ENCODE data around the gene MAP4. TPM values are rescaled to one million over a fixed set of nuclear protein-coding genes. Genes with fewer than 3 reads are reported as not detected.
"Not testable (repeated sequence)": the region's sequence is repeated elsewhere in the genome, so short reads cannot be mapped to it uniquely, and the experiment has no call there.

The MAP4 gene, protein sequence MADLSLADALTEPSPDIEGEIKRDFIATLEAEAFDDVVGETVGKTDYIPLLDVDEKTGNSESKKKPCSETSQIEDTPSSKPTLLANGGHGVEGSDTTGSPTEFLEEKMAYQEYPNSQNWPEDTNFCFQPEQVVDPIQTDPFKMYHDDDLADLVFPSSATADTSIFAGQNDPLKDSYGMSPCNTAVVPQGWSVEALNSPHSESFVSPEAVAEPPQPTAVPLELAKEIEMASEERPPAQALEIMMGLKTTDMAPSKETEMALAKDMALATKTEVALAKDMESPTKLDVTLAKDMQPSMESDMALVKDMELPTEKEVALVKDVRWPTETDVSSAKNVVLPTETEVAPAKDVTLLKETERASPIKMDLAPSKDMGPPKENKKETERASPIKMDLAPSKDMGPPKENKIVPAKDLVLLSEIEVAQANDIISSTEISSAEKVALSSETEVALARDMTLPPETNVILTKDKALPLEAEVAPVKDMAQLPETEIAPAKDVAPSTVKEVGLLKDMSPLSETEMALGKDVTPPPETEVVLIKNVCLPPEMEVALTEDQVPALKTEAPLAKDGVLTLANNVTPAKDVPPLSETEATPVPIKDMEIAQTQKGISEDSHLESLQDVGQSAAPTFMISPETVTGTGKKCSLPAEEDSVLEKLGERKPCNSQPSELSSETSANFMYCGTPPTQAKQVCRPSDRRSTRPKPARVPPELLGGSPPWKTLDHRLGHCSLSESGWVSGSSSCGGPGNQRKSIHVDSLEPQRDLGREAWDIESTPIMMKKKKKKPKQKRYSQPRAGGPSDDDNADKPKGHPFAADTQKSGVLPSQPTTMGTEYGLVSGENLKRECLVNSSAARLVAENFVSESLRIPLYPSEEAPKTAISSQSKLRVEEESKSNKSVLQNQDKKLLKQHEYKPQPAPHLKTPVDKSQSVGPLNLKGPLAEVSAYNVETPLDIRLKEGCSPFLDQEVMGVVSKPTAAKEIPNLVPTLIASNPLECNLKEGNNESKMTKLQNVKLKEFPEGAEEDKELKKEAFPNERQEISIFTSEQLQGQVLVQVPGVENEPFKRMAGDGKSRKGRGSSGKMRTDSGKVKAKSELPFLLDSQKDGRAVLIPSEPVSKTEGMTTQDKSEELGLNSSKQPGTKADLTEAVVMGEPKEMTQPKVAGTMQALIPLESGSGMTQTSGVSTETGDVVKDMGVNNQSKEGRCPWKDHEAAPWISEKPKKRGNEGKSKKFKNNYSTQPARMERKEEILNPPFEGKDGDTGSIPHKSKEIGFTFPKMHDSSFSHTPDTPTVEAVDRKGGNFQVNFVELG (N-terminal part only)
- total RNA-seq (10 to 100 TPM; 80.6 to 89.7 TPM), total RNA-seq (106 to 114 reads per million in 2 donors)

DNA sequence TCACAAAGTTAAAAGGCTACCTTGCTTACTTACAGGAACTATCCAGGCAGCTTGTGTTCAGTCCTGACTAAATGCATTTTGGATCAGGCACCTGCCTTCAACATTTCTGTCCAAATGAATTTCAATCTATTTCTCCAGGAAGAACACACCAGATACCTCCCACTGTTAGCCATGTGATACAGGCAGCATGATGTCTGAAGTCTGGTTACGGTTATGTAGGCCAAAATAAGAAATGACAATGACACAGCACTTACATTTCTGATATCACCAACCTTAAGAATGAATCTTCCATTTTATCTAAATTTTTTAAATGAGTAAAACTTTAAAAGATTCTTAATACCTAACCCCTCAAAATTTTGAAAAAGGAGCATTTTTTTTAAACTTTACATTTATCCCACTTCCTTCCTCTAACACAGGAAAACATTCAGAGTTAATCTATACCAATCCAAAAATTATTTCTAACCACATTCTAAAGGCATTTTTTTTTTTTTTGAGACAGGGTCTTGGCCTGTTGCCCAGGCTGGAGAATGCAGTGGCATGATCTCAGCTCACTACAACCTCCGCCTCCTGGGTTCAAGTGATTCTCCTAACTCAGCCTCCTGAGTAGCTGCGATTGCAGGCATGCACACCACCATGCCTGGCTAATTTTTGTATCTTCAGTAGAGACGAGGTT lies at the start of gene MAP4:
Gene MAP4 (minus strand): TSS at position 116 of the 673 bp plus-strand sequence. CDS start 17,556 bp downstream, outside the sequence.
- no peak within 1 kb of the TSS for H3K4me3 Mint-ChIP-seq

DNA sequence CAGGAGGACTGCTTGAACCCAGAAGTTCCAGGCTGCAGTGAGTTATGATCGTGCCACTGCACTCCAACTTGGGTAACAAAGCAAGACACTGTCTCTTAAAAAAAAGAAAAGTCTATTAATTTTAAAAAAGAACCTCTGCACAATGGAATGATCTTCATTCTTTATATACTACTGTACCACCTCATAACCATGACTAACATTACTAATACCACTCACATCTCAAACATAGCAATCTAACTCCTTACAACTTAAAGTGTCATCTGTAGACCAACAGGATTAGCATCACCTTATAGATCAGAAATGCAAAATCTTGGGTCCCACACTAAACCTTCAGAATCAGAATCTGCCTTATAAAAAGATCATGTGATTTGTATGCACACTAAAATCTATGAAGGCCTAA lies 48.8 kb upstream of the MAP4 start:
- peak overlapping the region; percentile 41 for H3K4me3 Mint-ChIP-seq
- H3K36me3 Mint-ChIP-seq (ENCODE audit: low read depth) = no peaks in the 10 kb centered on the region
- H3K4me1 Mint-ChIP-seq = peaks cover 27% of the 10 kb centered on the region
- no peak for ATAC-seq
- no peak for DNase-seq
- H3K9me3 ChIP-seq (ENCODE audit: control insufficient read depth, low read length, poor library complexity, severe bottlenecking) = no peaks in the 10 kb centered on the region
- peak overlapping the region; percentile 21 for H3K27ac Mint-ChIP-seq
- no peaks in the 10 kb centered on the region for H3K27me3 Mint-ChIP-seq

More for the DNA sequence above, at the start of gene MAP4:
- no peaks in the 10 kb centered on the region for H3K9me3 ChIP-seq (ENCODE audit: control insufficient read depth, low read length, poor library complexity, severe bottlenecking)
- no peaks in the 10 kb centered on the region for H3K36me3 Mint-ChIP-seq (ENCODE audit: low read depth)
- ATAC-seq (no peak), DNase-seq (no peak)
- peaks cover 35% of the 10 kb centered on the region for H3K4me1 Mint-ChIP-seq
- H3K27me3 Mint-ChIP-seq = no peaks in the 10 kb centered on the region
- H3K27ac Mint-ChIP-seq = peak within 1 kb of the TSS; percentile 67

DNA sequence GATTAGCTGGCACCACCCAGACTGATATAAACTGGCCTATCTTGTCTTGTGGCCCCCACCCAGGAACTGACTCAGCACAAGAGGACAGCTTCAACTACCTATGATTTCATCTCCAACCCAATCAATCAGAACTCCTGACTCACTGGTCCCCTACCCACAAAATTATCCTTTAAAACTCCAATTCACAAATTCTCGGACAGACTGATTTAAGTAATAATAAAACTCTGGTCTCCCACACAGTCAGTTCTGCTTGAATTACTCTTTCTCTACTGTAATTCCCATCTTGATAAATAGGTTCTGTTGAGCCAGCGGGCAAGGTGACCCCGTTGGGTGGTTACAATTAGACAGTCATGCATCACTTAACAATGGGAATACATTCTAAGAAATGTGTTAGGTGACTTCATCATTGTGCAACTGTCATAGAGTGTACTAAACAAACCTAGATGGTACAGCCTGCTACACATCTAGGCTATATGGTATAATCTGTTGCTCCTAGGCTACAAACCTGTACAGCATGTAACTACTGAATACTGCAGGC lies 48.1 kb upstream of the MAP4 start:
- DNase-seq = no peak
- H3K9me3 ChIP-seq (ENCODE audit: control insufficient read depth, low read length, poor library complexity, severe bottlenecking) = no peaks in the 10 kb centered on the region
- H3K27ac Mint-ChIP-seq = no peak overlapping the region
- no peaks in the 10 kb centered on the region for H3K27me3 Mint-ChIP-seq
- H3K36me3 Mint-ChIP-seq (ENCODE audit: low read depth) = no peaks in the 10 kb centered on the region
- no peak for ATAC-seq
- H3K4me3 Mint-ChIP-seq = no peak overlapping the region
- peaks cover 28% of the 10 kb centered on the region for H3K4me1 Mint-ChIP-seq

DNA sequence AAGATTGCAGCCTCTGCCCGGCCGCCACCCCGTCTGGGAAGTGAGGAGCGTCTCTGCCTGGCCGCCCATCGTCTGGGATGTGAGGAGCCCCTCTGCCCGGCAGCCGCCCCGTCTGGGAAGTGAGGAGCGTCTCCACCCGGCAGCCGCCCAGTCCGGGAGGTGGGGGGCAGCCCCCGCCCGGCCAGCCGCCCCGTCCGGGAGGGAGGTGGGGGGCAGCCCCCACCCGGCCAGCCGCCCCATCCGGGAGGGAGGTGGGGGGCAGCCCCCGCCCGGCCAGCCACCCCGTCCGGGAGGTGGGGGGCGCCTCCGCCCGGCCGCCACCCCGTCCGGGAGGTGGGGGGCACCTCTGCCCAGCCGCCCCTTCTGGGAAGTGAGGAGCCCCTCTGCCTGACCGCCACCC lies 45.4 kb upstream of the MAP4 start:
- not testable (repeated sequence) for H3K27ac Mint-ChIP-seq; H3K9me3 ChIP-seq (ENCODE audit: control insufficient read depth, low read length, poor library complexity, severe bottlenecking); DNase-seq; H3K36me3 Mint-ChIP-seq (ENCODE audit: low read depth); H3K27me3 Mint-ChIP-seq; ATAC-seq; H3K4me3 Mint-ChIP-seq
- peaks cover 32% of the 10 kb centered on the region for H3K4me1 Mint-ChIP-seq

DNA sequence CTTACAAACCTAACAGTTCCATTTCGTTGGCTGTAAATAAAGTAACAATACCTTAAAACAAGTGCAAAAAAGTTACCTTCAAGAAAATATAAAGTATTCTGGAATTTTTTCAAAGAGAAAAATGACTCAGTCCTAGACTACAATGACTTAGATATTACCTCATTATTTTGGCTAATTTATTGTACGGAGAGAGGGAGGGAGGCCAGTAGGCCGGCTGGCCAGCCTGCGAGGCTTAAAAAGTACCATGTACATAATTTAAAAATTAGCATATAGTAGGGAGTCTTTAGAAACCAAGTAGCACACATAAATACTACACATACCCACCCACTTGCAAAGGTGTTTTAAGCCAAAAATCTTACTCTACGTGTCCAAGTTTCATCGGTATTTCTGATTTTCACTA lies 41.9 kb upstream of the MAP4 start:
- no peaks in the 10 kb centered on the region for H3K9me3 ChIP-seq (ENCODE audit: control insufficient read depth, low read length, poor library complexity, severe bottlenecking)
- DNase-seq (no peak), ATAC-seq (no peak)
- H3K4me1 Mint-ChIP-seq = peaks cover 15% of the 10 kb centered on the region
- no peak overlapping the region for H3K4me3 Mint-ChIP-seq
- peak overlapping the region; percentile 79 for H3K27ac Mint-ChIP-seq
- H3K27me3 Mint-ChIP-seq = no peaks in the 10 kb centered on the region
- no peaks in the 10 kb centered on the region for H3K36me3 Mint-ChIP-seq (ENCODE audit: low read depth)

DNA sequence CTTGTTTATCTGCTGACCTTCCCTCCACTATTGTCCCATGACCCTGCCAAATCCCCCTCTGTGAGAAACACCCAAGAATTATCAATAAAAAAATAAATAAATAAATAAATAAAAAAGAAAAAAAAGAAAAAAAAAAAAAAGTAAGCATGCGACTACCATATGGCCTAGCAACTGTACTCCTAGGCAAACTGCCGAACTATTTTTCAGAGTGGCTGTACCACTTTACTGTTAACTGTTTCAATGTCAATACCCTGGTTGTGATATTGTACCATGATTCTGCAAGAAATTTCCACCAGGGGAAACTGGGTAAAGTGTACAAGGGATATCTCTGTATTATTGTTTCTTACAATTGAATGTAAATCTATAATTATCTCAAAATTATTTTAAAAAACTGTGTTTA lies 41.3 kb upstream of the MAP4 start:
- no peaks in the 10 kb centered on the region for H3K9me3 ChIP-seq (ENCODE audit: control insufficient read depth, low read length, poor library complexity, severe bottlenecking)
- Mint-ChIP-seq H3K36me3 (ENCODE audit: low read depth) (no peaks in the 10 kb centered on the region), H3K4me1 (peaks cover 15% of the 10 kb centered on the region), H3K4me3 (no peak overlapping the region), H3K27ac (peak overlapping the region; percentile 79), H3K27me3 (no peaks in the 10 kb centered on the region)
- no peak for ATAC-seq
- no peak for DNase-seq

DNA sequence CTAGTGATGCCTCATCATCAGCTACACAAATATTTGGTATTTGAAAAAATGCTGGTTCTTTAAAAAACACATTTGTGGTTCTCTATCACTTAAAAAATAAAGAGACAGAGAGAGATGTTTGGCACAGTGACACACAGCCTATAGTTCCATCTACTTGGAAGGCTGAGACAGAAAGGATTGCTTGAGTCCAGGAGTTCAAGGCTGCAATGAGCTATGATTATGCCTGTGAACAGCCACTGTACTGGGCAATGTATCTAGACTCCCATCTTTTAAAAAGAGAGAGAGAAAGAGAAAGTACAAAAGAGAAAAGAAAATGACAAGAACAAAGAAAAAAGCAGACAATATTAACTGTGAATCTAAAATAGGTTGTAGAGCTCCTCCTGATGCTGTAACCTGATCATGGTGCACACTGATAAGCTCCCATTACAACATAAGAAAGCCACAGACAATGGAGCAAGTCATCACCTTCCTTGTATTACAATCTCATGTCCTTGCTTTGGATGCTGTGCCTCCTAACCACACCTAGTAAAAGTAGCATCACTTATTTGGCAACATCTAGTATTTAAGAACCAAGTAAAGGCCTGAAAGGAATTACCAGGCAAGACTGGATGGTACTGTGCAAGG lies 31.7 kb upstream of the MAP4 start:
- Mint-ChIP-seq H3K27ac (peak overlapping the region; percentile 53), H3K36me3 (ENCODE audit: low read depth) (peaks cover 3% of the 10 kb centered on the region), H3K27me3 (no peaks in the 10 kb centered on the region), H3K4me1 (peaks cover 13% of the 10 kb centered on the region), H3K4me3 (no peak overlapping the region)
- H3K9me3 ChIP-seq (ENCODE audit: control insufficient read depth, low read length, poor library complexity, severe bottlenecking) = no peaks in the 10 kb centered on the region
- ATAC-seq (no peak), DNase-seq (no peak)

DNA sequence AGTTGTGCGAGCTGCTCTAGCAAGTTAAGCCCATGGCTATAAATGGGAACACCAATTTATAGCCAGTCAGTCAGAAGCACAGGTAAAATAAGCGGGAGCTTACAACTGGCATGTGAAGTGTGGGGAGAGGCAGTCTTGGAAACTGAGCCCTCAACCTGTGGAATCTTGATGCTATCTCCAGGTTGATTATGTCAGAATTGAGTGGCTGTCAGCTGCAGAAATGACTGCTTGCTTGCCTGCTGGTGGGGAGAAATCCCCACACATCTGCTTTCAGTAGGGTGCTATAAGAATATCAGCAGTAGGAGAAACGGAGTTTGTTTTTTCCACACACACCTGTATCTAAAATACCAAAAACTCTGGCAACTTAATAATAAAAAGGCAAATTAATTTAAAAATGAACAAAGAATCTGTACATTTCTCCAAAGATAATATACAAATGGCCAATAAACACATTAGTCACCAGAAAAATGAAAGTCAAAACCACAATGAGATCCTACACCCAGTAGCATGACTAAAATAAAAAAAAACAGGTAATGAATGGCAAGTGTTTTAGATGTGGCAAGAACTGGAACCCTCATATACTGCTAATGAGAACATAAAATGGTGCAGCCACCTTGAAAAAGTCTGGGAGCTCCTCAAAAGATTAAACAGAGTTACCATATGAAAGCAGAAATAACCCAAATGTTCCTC lies 26.0 kb upstream of the MAP4 start:
- Mint-ChIP-seq H3K4me1 (peaks cover 12% of the 10 kb centered on the region), H3K36me3 (ENCODE audit: low read depth) (peaks cover 2% of the 10 kb centered on the region), H3K27me3 (no peaks in the 10 kb centered on the region), H3K4me3 (no peak overlapping the region), H3K27ac (no peak overlapping the region)
- no peaks in the 10 kb centered on the region for H3K9me3 ChIP-seq (ENCODE audit: control insufficient read depth, low read length, poor library complexity, severe bottlenecking)
- no peak for DNase-seq
- ATAC-seq = no peak

DNA sequence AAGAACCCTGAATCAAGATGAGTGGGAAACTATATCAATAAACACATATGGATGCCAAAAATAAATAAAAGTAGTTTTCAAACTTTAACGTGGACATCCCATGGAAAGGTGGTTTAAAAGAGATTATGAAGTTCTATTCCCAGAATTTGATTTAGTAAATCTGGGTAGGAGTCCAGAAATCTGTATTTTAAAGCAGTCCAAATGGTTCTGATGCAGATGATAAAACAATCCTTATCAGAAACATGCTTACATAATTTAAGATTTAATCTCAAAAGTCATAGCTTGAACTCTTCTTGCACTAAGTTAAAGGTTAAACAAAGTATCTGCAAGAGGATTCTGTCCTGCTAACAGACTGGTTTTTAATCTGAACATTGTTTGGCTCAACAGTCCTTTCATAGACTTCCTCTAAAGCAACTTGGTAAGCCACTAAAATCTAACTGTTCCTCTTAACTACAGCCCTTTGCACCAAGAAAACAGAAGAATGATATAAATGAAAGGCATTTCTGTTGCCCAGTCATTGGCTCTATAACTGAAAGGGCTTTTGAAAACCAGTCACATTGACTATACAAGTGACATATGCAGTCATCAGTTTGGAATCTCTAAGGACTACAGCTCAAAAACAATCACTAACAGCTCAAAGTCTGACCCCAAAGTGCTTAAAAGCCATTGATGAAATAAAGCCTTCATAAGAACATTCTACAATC lies 23.4 kb upstream of the MAP4 start:
- H3K4me3 Mint-ChIP-seq = no peak overlapping the region
- H3K36me3 Mint-ChIP-seq (ENCODE audit: low read depth) = no peaks in the 10 kb centered on the region
- no peak for DNase-seq
- no peak for ATAC-seq
- peaks cover 17% of the 10 kb centered on the region for H3K4me1 Mint-ChIP-seq
- H3K9me3 ChIP-seq (ENCODE audit: control insufficient read depth, low read length, poor library complexity, severe bottlenecking) = no peaks in the 10 kb centered on the region
- no peaks in the 10 kb centered on the region for H3K27me3 Mint-ChIP-seq
- H3K27ac Mint-ChIP-seq = peak overlapping the region; percentile 27

DNA sequence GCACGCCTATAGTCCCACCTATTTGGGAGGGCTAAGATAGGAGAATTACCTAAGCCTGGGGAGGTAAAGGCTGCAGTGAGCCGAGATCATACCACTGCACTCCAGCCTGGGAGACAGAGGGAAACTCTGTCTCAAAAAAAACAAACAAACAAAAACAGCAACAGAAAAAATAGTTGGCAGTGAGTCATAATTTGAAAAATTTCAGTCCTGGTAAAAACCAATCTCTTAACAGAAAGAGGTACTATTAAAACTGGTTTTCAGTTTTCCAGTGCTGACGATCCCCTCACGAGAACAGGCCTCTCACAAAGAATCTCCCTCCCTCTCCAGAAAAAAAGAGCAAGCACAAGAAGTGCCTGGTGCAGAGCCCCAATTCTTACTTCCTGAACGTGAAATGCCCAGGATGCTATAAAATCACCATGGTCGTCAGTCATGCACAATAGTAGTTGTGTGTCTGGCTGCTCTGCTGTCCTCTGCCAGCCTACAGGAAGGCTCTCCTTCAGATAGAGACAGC lies 22.8 kb upstream of the MAP4 start:
- DNase-seq (no peak), ATAC-seq (no peak)
- Mint-ChIP-seq H3K36me3 (ENCODE audit: low read depth) (no peaks in the 10 kb centered on the region), H3K4me3 (no peak overlapping the region), H3K27ac (peak overlapping the region; percentile 27), H3K4me1 (peaks cover 20% of the 10 kb centered on the region), H3K27me3 (no peaks in the 10 kb centered on the region)
- H3K9me3 ChIP-seq (ENCODE audit: control insufficient read depth, low read length, poor library complexity, severe bottlenecking) = no peaks in the 10 kb centered on the region

DNA sequence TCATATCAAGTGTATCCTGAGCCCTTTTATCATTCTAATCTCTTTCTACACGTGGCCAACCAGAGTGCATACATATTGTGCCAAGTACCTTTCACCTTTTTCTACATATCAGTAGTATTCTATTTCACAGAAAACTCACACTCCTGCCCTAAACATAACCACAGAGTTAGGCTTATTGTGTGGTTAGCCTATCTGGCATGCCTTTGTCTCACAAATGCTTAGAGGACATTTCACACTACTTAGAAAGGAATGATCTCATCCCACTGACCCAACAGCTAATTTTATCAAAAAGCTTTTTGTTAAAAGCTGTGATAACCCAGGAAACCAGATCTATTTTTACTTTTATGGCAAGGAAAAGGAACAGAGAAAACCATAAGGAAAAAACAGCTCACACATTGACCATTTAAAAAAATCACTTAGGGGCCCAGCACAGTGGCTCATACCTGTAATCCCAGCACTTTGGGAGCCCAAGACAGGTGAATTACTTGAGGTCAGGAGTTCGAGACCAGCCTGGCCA lies 17.8 kb upstream of the MAP4 start:
- Mint-ChIP-seq H3K27me3 (no peaks in the 10 kb centered on the region), H3K27ac (peak overlapping the region; percentile 75), H3K4me3 (no peak overlapping the region), H3K4me1 (peaks cover 24% of the 10 kb centered on the region), H3K36me3 (ENCODE audit: low read depth) (no peaks in the 10 kb centered on the region)
- no peak for ATAC-seq
- no peaks in the 10 kb centered on the region for H3K9me3 ChIP-seq (ENCODE audit: control insufficient read depth, low read length, poor library complexity, severe bottlenecking)
- DNase-seq = no peak
